Measurements from ENCODE around the gene CNTN1. TPM values are rescaled to one million over a fixed set of nuclear protein-coding genes. Genes with fewer than 3 reads are reported as not detected.
A peak's percentile ranks its signal among the peaks of the same experiment; 100 is the strongest.

Gene CNTN1
- total RNA-seq, 2 donors from 2014 or later = 16.3 to 33.6 TPM

GRCh38 chr12:41092115-41092514 lies 399.9 kb downstream of the CNTN1 start:
- H3K27me3 ChIP-seq (replicated peaks; ENCODE audit: insufficient read depth) = no peaks in the 10 kb centered on the region
- no peaks in the 10 kb centered on the region for H3K9me3 ChIP-seq
- H3K36me3 ChIP-seq = no peaks in the 10 kb centered on the region
- 79% methylated on average over 1 of the region's 1 CpG for WGBS
- intact Hi-C loops (cut with DNase I) = no loop called here
- H3K27ac ChIP-seq = no peak overlapping the region
- TF ChIP-seq CTCF (IDR thresholded peaks at IDR 0.05) = no peak
- no peak for TF ChIP-seq POLR2A (IDR thresholded peaks at IDR 0.05)
- no peak for TF ChIP-seq POLR2AphosphoS5 (IDR thresholded peaks at IDR 0.05)
- DNase-seq (ENCODE audit: low spot score) = no peak
- H3K4me3 ChIP-seq = no peak overlapping the region
- H3K4me1 ChIP-seq (replicated peaks) = no peaks in the 10 kb centered on the region

GRCh38 chr12:41096797-41097196 lies 404.6 kb downstream of the CNTN1 start:
- Histone ChIP-seq H3K4me1 (replicated peaks) (no peaks in the 10 kb centered on the region), H3K4me3 (no peak overlapping the region), H3K27ac (no peak overlapping the region), H3K27me3 (replicated peaks; ENCODE audit: insufficient read depth) (no peaks in the 10 kb centered on the region), H3K36me3 (no peaks in the 10 kb centered on the region), H3K9me3 (no peaks in the 10 kb centered on the region)
- intact Hi-C loops (cut with DNase I) = no loop called here
- DNase-seq (ENCODE audit: low spot score) = no peak
- TF ChIP-seq CTCF (IDR thresholded peaks at IDR 0.05) (no peak), POLR2AphosphoS5 (IDR thresholded peaks at IDR 0.05) (peak; percentile 19)
- WGBS = 86% methylated on average over 1 of the region's 1 CpG

- intact Hi-C loops (cut with DNase I) = loop anchor here (5.0 kb wide), 1 partner anchor 87 kb away; the partner anchor contains the start of gene PDZRN4
- Histone ChIP-seq H3K9me3 (no peaks in the 10 kb centered on the region), H3K36me3 (no peaks in the 10 kb centered on the region), H3K4me3 (no peak overlapping the region), H3K27ac (no peak overlapping the region), H3K4me1 (replicated peaks) (no peaks in the 10 kb centered on the region), H3K27me3 (replicated peaks; ENCODE audit: insufficient read depth) (no peaks in the 10 kb centered on the region)
- no peak for TF ChIP-seq POLR2AphosphoS5 (IDR thresholded peaks at IDR 0.05)
- TF ChIP-seq POLR2A (IDR thresholded peaks at IDR 0.05) = no peak
- no peak for TF ChIP-seq CTCF (IDR thresholded peaks at IDR 0.05)
- DNase-seq (ENCODE audit: low spot score) = no peak
- WGBS = 90% methylated on average over 1 of the region's 1 CpG
Measured at GRCh38 chr12:41100572-41100971, 408.3 kb downstream of the CNTN1 start.

- TF ChIP-seq POLR2AphosphoS5 (IDR thresholded peaks at IDR 0.05) (no peak), CTCF (IDR thresholded peaks at IDR 0.05) (no peak), POLR2A (IDR thresholded peaks at IDR 0.05) (no peak)
- intact Hi-C loops (cut with DNase I) = loop anchor here (5.0 kb wide), 1 partner anchor 85 kb away; the partner anchor contains the start of gene PDZRN4
Measured at GRCh38 chr12:41101806-41102205, 409.6 kb downstream of the CNTN1 start.

GRCh38 chr12:41103614-41104013 lies 411.4 kb downstream of the CNTN1 start:
- Histone ChIP-seq H3K36me3 (no peaks in the 10 kb centered on the region), H3K4me3 (no peak overlapping the region), H3K4me1 (replicated peaks) (no peaks in the 10 kb centered on the region), H3K27ac (no peak overlapping the region), H3K27me3 (replicated peaks; ENCODE audit: insufficient read depth) (no peaks in the 10 kb centered on the region), H3K9me3 (no peaks in the 10 kb centered on the region)
- TF ChIP-seq CTCF (IDR thresholded peaks at IDR 0.05) (no peak), POLR2A (IDR thresholded peaks at IDR 0.05) (no peak), POLR2AphosphoS5 (IDR thresholded peaks at IDR 0.05) (no peak)
- no peak for DNase-seq (ENCODE audit: low spot score)
- 39% methylated on average over 4 of the region's 4 CpGs for WGBS
- intact Hi-C loops (cut with DNase I) = loop anchor here (5.0 kb wide), 1 partner anchor 84 kb away; the partner anchor contains the start of gene PDZRN4

More at GRCh38 chr12:41101806-41102205, 409.6 kb downstream of the CNTN1 start:
- H3K27me3 ChIP-seq (replicated peaks; ENCODE audit: insufficient read depth) = no peaks in the 10 kb centered on the region
- no peaks in the 10 kb centered on the region for H3K9me3 ChIP-seq
- no peaks in the 10 kb centered on the region for H3K36me3 ChIP-seq
- H3K4me3 ChIP-seq = no peak overlapping the region
- DNase-seq (ENCODE audit: low spot score) = no peak
- H3K4me1 ChIP-seq (replicated peaks) = no peaks in the 10 kb centered on the region
- no peak overlapping the region for H3K27ac ChIP-seq

Measured in prostate gland (tissue), 2 donors.